Sigmoid colon (tissue), 4 donors: Measurements from ENCODE around the gene HIPK4.

Experiments
- CTCF ChIP-seq, 4 experiments: fragments of 450-650 bp in 3 of 4; fragments of 200-600 bp in 1 of 4; IDR thresholded peaks; one replicate each; pipeline ENCODE4 v1.5.1; 2016 to 2019; ENCODE audit warnings: antibody characterized with exemption in 4 of 4, mild to moderate bottlenecking in 3 of 4, moderate library complexity in 2 of 4
- EP300 ChIP-seq, 4 donors: sonication (generic); formaldehyde crosslinking; IDR thresholded peaks; one replicate each; pipeline ENCODE4 v1.6.1; 2017; ENCODE audit warnings: antibody characterized with exemption in 4 of 4
- POLR2A ChIP-seq, 2 donors: fragments of 450-650 bp; IDR thresholded peaks; one replicate each; pipeline ENCODE4 v1.6.1; 2016; ENCODE audit warnings: antibody characterized with exemption in 2 of 2, mild to moderate bottlenecking in 2 of 2, moderate library complexity in 2 of 2
- POLR2AphosphoS5 ChIP-seq, 4 donors: sonication (generic); formaldehyde crosslinking; IDR thresholded peaks; one replicate each; pipeline ENCODE4 v1.6.1; 2017; ENCODE audit warnings: antibody characterized with exemption in 4 of 4

- TF ChIP-seq POLR2AphosphoS5 (IDR thresholded peaks at IDR 0.05) (no peak), CTCF (IDR thresholded peaks at IDR 0.05) (no peak), POLR2A (IDR thresholded peaks at IDR 0.05) (no peak), EP300 (IDR thresholded peaks at IDR 0.05) (no peak)
Measured at GRCh38 chr19:40376286-40376862, 13.6 kb downstream of the HIPK4 start.
